Breast epithelium (tissue), 4 donors: Measurements from ENCODE around the gene NSMCE1. TPM values are rescaled to one million over a fixed set of nuclear protein-coding genes. Genes with fewer than 3 reads are reported as not detected.
"Not testable (repeated sequence)": the region's sequence is repeated elsewhere in the genome, so short reads cannot be mapped to it uniquely, and the experiment has no call there.

Experiments used
- DNase-seq, 2 donors: peaks; one replicate each; pipeline ENCODE4 v3.0.0-alpha.2; 2019; ENCODE audit warnings: low spot score in 2 of 2
- H3K27ac ChIP-seq, 2 donors: fragments of 200-600 bp; sonication (generic) in 1 of 2; one replicate each; pipeline ENCODE4 v1.5.1; 2016 to 2019; ENCODE audit warnings: mild to moderate bottlenecking in 1 of 2
- H3K27me3 ChIP-seq, 2 donors: fragments of 200-600 bp; sonication (generic) in 1 of 2; one replicate each; pipeline versions ENCODE4 v1.5.1 to v1.6.0; 2017 to 2019; ENCODE audit warnings: control low read depth in 1 of 2, mild to moderate bottlenecking in 1 of 2
- H3K36me3 ChIP-seq: fragments of 200-600 bp; one replicate; pipeline ENCODE4 v1.5.1; 2019
- H3K4me1 ChIP-seq, 2 donors: fragments of 200-600 bp; sonication (generic); one replicate each; pipeline ENCODE4 v1.5.1; 2016 to 2019; ENCODE audit warnings: control low read depth in 1 of 2
- H3K4me3 ChIP-seq, 3 donors: fragments of 200-600 bp; sonication (generic); 1 replicate in 2 of 3; 2 replicates in 1 of 3; pipeline ENCODE4 v1.5.1; 2016 to 2019; ENCODE audit warnings: mild to moderate bottlenecking in 3 of 3, moderate library complexity in 2 of 3
- H3K9me3 ChIP-seq, 2 donors: fragments of 200-600 bp; sonication (generic) in 1 of 2; one replicate each; pipeline ENCODE4 v1.5.1; 2016 to 2019; ENCODE audit warnings: control low read depth in 1 of 2
- CTCF ChIP-seq, 3 donors: fragments of 450-650 bp; IDR thresholded peaks; one replicate each; pipeline ENCODE4 v1.5.1; 2016 to 2017; ENCODE audit warnings: antibody characterized with exemption in 3 of 3, mild to moderate bottlenecking in 3 of 3, moderate library complexity in 3 of 3
- POLR2A ChIP-seq: fragments of 450-650 bp; IDR thresholded peaks from one replicate; pipeline ENCODE4 v1.6.1; 2016; ENCODE audit warnings: antibody characterized with exemption, mild to moderate bottlenecking, moderate library complexity
- POLR2AphosphoS5 ChIP-seq, 3 donors: sonication (generic); formaldehyde crosslinking; IDR thresholded peaks; one replicate each; pipeline ENCODE4 v1.6.1; 2017; ENCODE audit warnings: antibody characterized with exemption in 3 of 3
- intact Hi-C: fragments of 100-400 bp; cut with DNase I; formaldehyde crosslinking; loops from one replicate; pipeline ENCODE4 v1.15.1; 2023; ENCODE audit warnings: low total_unique reads
- total RNA-seq, 3 donors: library from RNA; depleted of rRNA; stranded (reverse); fragments of >200 nt; gene quantifications; one replicate each; pipeline ENCODE4 v1.1.0, GENCODE V29; 2016

NSMCE1 gene
- total RNA-seq, 3 donors from 2014 or later = 32.4 to 54.6 (median 51.8) TPM

DNA sequence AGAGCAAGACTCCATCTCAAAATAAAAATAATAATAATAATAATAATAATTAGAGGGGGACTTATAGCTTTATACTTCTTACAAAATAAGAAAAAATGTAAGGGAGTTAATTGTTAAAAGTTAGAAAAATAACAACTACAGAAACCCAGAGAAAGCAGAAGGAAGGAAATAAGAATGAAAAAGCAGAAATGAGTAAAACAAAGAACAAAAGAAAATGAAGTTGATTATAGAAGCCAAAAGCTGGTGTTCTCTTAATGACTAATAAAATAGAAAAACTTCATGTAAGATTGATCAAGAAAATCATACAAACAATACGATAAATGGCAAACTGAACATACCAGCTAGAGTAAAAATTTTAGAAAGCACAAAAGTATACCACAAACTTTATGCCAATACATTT, 6.8 kb upstream of the NSMCE1 start:
- intact Hi-C loops = no loop called here
- Histone ChIP-seq H3K4me1 (no peaks in the 10 kb centered on the region), H3K4me3 (no peak overlapping the region), H3K27me3 (no peaks in the 10 kb centered on the region), H3K27ac (no peak overlapping the region), H3K9me3 (no peaks in the 10 kb centered on the region), H3K36me3 (no peaks in the 10 kb centered on the region)
- TF ChIP-seq POLR2AphosphoS5 (IDR thresholded peaks at IDR 0.05) (no peak), CTCF (IDR thresholded peaks at IDR 0.05) (no peak), POLR2A (no peak)
- no peak for DNase-seq

DNA sequence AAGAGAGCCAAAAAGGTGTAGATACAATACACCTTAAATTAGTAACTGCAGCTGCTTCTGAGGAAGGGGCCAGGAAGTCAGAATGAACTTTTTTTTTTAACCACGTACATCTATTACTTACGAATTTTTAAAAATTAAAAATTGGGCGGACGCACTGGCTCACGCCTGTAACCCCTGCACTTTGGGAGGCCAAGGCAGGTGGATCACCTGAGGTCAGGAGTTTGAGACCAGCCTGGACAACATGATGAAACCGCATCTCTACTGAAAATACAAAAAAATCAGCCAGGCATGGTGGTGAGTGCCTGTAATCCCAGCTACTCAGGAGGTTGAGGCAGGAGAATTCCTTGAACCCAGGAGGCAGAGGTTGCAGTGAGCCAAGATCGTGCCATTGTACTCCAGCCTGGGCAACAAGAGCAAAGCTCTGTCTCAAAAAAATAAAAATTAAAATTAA, 5.9 kb upstream of the NSMCE1 start:
- intact Hi-C loops, H3K4me1 ChIP-seq, DNase-seq, H3K27me3 ChIP-seq, H3K36me3 ChIP-seq, H3K9me3 ChIP-seq, H3K27ac ChIP-seq, H3K4me3 ChIP-seq: not testable (repeated sequence)

DNA sequence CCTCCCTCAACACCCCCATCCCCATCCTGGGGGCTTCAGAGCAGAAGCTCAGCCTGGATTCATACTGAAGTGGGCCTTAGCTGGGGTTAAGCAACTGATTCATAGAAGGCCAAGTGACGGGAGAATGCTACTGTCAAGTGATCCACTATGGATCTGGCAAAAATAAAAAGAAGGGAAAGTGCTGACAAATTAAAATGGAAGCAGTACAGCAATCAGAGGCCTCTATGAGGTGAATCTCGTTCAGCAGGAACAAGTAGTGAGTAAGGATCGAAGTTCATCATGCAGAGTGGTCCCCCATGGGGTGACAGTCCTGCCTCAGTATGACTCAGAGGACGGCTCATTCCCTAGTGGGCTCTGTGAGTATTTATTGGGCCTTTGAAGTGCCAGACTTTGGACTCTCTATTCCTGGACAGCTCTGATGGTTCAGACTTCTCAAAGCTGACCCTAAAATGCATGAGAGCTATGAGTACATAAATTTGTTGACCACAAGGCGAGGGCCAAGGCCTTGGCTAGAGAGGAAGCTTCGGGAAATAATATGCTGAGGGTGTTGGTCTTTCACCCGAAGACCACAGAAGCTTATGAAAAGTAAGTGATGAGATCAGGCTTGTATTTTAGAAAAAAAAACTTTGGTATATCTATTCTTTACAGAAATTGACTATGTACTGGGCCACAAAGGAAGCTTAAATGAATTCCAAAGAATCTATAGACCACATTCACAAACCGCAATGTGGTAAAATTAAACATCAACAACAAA, 5.3 kb upstream of the NSMCE1 start:
- Histone ChIP-seq H3K27ac (no peak overlapping the region), H3K27me3 (no peaks in the 10 kb centered on the region), H3K4me3 (no peak overlapping the region), H3K4me1 (no peaks in the 10 kb centered on the region), H3K36me3 (no peaks in the 10 kb centered on the region), H3K9me3 (no peaks in the 10 kb centered on the region)
- TF ChIP-seq POLR2A (no peak), POLR2AphosphoS5 (IDR thresholded peaks at IDR 0.05) (no peak), CTCF (IDR thresholded peaks at IDR 0.05) (no peak)
- no peak for DNase-seq
- intact Hi-C loops = no loop called here

DNA sequence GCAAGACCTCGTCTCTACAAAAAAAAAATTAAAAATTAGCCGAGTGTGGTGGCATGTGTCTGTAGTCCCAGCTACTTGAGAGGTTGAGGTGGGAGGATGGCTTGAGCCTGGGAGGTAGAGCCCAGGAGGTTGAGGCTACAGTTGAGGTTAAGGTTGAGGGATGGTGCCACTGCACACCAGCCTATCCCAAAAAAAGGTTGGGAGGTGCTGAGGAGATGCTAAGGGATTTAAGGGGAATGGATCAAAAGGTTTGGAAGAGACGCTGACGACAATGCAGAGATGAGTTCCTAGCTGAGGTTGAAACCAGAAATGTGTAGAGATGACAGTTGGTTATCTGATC, 4.7 kb upstream of the NSMCE1 start:
- no peak for TF ChIP-seq POLR2A
- TF ChIP-seq POLR2AphosphoS5 (IDR thresholded peaks at IDR 0.05) = no peak
- TF ChIP-seq CTCF (IDR thresholded peaks at IDR 0.05) = no peak
- Histone ChIP-seq H3K27ac (no peak overlapping the region), H3K4me3 (no peak overlapping the region), H3K27me3 (no peaks in the 10 kb centered on the region), H3K4me1 (no peaks in the 10 kb centered on the region), H3K9me3 (no peaks in the 10 kb centered on the region), H3K36me3 (no peaks in the 10 kb centered on the region)
- no peak for DNase-seq
- intact Hi-C loops = no loop called here

- H3K27me3 ChIP-seq, H3K27ac ChIP-seq, H3K4me3 ChIP-seq, H3K9me3 ChIP-seq, intact Hi-C loops, H3K36me3 ChIP-seq, DNase-seq, H3K4me1 ChIP-seq: not testable (repeated sequence)
Measured at GRCh38 chr16:27272697-27273096, 4.1 kb upstream of the NSMCE1 start.

DNA sequence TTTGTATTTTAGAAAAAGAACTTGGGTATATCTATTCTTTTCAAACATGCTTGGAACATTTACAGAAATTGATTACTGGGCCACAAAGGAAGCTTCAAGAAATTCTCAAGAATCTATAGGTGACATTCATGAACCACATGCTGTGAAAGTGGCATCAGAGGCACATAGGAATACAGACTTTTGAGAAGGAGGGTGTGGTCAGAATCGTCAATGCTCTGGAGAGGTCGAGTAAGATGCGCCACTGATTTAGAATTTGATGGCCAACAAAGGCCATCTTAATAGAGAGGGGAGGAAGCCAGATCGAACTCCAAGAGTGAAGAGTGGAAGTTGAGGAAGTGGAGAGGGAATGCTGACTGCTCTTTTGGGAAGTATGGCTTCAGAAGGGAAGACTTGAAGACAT, 3.5 kb upstream of the NSMCE1 start:
- no peak for TF ChIP-seq CTCF (IDR thresholded peaks at IDR 0.05)
- no peak for TF ChIP-seq POLR2A
- TF ChIP-seq POLR2AphosphoS5 (IDR thresholded peaks at IDR 0.05) = no peak
- DNase-seq = no peak
- intact Hi-C loops = no loop called here
- Histone ChIP-seq H3K4me1 (peaks cover 0 to 4% of the 10 kb centered on the region in 2 donors), H3K9me3 (no peaks in the 10 kb centered on the region), H3K27me3 (no peaks in the 10 kb centered on the region), H3K4me3 (no peak overlapping the region), H3K27ac (no peak overlapping the region), H3K36me3 (no peaks in the 10 kb centered on the region)
